ENCODE measurements around the gene CDKN1B. TPM values are rescaled to one million over a fixed set of nuclear protein-coding genes. Genes with fewer than 3 reads are reported as not detected.
A peak's percentile ranks its signal among the peaks of the same experiment; 100 is the strongest.

CDKN1B gene
- total and polyA plus RNA-seq, 2 of the 13 experiments (the other 11 are each of a cell fraction or from before 2014, with no cell fraction given) = 20.1 to 37.2 TPM

GRCh38 chr12:12725086-12725955 lies 8.2 kb downstream of the CDKN1B start (continued):
- TF ChIP-seq, protein P1, sequence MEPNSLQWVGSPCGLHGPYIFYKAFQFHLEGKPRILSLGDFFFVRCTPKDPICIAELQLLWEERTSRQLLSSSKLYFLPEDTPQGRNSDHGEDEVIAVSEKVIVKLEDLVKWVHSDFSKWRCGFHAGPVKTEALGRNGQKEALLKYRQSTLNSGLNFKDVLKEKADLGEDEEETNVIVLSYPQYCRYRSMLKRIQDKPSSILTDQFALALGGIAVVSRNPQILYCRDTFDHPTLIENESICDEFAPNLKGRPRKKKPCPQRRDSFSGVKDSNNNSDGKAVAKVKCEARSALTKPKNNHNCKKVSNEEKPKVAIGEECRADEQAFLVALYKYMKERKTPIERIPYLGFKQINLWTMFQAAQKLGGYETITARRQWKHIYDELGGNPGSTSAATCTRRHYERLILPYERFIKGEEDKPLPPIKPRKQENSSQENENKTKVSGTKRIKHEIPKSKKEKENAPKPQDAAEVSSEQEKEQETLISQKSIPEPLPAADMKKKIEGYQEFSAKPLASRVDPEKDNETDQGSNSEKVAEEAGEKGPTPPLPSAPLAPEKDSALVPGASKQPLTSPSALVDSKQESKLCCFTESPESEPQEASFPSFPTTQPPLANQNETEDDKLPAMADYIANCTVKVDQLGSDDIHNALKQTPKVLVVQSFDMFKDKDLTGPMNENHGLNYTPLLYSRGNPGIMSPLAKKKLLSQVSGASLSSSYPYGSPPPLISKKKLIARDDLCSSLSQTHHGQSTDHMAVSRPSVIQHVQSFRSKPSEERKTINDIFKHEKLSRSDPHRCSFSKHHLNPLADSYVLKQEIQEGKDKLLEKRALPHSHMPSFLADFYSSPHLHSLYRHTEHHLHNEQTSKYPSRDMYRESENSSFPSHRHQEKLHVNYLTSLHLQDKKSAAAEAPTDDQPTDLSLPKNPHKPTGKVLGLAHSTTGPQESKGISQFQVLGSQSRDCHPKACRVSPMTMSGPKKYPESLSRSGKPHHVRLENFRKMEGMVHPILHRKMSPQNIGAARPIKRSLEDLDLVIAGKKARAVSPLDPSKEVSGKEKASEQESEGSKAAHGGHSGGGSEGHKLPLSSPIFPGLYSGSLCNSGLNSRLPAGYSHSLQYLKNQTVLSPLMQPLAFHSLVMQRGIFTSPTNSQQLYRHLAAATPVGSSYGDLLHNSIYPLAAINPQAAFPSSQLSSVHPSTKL (CRISPR knock-in tag; IDR thresholded peaks at IDR 0.05) = peak; percentile 9; the same call in 1 of the 2 replicates
- TF ChIP-seq NR2C2 (CRISPR knock-in tag; IDR thresholded peaks at IDR 0.05; ENCODE audit: borderline replicate concordance) (peak; percentile 73), ZFP36L2 (CRISPR knock-in tag; IDR thresholded peaks at IDR 0.05) (no peak), ZNF18 (CRISPR knock-in tag; IDR thresholded peaks at IDR 0.05; ENCODE audit: insufficient replicate concordance) (no peak), GLI4 (CRISPR knock-in tag; IDR thresholded peaks at IDR 0.05; ENCODE audit: borderline replicate concordance) (no peak), ZNF251 (CRISPR knock-in tag; IDR thresholded peaks at IDR 0.05) (no peak), RFX5 (IDR thresholded peaks at IDR 0.05; ENCODE audit: low read depth, low read length) (no peak), ZFAT (CRISPR knock-in tag; conservative IDR thresholded peaks at IDR 0.05) (no peak), ZNF792 (CRISPR knock-in tag; IDR thresholded peaks at IDR 0.05) (0 out of 2 replicates have a peak, but pooled peaks have one; percentile 52), NFATC3 (CRISPR knock-in tag; IDR thresholded peaks at IDR 0.05) (no peak), ZBTB38 (CRISPR knock-in tag; IDR thresholded peaks at IDR 0.05) (0 out of 2 replicates have a peak, but pooled peaks have one; percentile 41), ZNF367 (CRISPR knock-in tag; IDR thresholded peaks at IDR 0.05; ENCODE audit: borderline replicate concordance) (no peak), TGIF2 (CRISPR knock-in tag; IDR thresholded peaks at IDR 0.05) (0 out of 2 replicates have a peak, but pooled peaks have one; percentile 41)
- TF ChIP-seq, protein P2, sequence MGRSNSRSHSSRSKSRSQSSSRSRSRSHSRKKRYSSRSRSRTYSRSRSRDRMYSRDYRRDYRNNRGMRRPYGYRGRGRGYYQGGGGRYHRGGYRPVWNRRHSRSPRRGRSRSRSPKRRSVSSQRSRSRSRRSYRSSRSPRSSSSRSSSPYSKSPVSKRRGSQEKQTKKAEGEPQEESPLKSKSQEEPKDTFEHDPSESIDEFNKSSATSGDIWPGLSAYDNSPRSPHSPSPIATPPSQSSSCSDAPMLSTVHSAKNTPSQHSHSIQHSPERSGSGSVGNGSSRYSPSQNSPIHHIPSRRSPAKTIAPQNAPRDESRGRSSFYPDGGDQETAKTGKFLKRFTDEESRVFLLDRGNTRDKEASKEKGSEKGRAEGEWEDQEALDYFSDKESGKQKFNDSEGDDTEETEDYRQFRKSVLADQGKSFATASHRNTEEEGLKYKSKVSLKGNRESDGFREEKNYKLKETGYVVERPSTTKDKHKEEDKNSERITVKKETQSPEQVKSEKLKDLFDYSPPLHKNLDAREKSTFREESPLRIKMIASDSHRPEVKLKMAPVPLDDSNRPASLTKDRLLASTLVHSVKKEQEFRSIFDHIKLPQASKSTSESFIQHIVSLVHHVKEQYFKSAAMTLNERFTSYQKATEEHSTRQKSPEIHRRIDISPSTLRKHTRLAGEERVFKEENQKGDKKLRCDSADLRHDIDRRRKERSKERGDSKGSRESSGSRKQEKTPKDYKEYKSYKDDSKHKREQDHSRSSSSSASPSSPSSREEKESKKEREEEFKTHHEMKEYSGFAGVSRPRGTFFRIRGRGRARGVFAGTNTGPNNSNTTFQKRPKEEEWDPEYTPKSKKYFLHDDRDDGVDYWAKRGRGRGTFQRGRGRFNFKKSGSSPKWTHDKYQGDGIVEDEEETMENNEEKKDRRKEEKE (IDR thresholded peaks at IDR 0.05) = no peak
- TF ChIP-seq, protein P3, sequence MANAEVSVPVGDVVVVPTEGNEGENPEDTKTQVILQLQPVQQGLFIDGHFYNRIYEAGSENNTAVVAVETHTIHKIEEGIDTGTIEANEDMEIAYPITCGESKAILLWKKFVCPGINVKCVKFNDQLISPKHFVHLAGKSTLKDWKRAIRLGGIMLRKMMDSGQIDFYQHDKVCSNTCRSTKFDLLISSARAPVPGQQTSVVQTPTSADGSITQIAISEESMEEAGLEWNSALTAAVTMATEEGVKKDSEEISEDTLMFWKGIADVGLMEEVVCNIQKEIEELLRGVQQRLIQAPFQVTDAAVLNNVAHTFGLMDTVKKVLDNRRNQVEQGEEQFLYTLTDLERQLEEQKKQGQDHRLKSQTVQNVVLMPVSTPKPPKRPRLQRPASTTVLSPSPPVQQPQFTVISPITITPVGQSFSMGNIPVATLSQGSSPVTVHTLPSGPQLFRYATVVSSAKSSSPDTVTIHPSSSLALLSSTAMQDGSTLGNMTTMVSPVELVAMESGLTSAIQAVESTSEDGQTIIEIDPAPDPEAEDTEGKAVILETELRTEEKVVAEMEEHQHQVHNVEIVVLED (CRISPR knock-in tag; IDR thresholded peaks at IDR 0.05; ENCODE audit: borderline replicate concordance) = peak; percentile 86
- TF ChIP-seq, protein P4, sequence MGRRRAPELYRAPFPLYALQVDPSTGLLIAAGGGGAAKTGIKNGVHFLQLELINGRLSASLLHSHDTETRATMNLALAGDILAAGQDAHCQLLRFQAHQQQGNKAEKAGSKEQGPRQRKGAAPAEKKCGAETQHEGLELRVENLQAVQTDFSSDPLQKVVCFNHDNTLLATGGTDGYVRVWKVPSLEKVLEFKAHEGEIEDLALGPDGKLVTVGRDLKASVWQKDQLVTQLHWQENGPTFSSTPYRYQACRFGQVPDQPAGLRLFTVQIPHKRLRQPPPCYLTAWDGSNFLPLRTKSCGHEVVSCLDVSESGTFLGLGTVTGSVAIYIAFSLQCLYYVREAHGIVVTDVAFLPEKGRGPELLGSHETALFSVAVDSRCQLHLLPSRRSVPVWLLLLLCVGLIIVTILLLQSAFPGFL (CRISPR knock-in tag; IDR thresholded peaks at IDR 0.05) = 0 out of 2 replicates have a peak, but pooled peaks have one; percentile 31
